NCI-H510A (cell line): ENCODE results near the gene BTBD6.
"Not testable (repeated sequence)": the region's sequence is repeated elsewhere in the genome, so short reads cannot be mapped to it uniquely, and the experiment has no call there.

ENCODE experiments used
- DNase-seq: peaks from one replicate; lab custom pipeline; 2025; lab: John Stamatoyannopoulos, UW

Gene BTBD6

GRCh38 chr14:105269405-105269804, 21.1 kb downstream of the BTBD6 start:
- DNase-seq: no peak

GRCh38 chr14:105271224-105271890, 23.0 kb downstream of the BTBD6 start:
- DNase-seq: no peak

GRCh38 chr14:105272623-105273022, 24.3 kb downstream of the BTBD6 start:
- DNase-seq: peak; percentile 71

- peak; percentile 69 for DNase-seq
These were observed 24.7 kb downstream of the BTBD6 start for GRCh38 chr14:105273062-105273461.

- DNase-seq: no peak
These were observed 26.3 kb downstream of the BTBD6 start for GRCh38 chr14:105274637-105275036.

- no peak for DNase-seq
These were observed 27.1 kb downstream of the BTBD6 start for GRCh38 chr14:105275267-105275946.

- not testable (repeated sequence) for DNase-seq
These were observed 29.1 kb downstream of the BTBD6 start for GRCh38 chr14:105277448-105277847.

GRCh38 chr14:105279642-105280361, 31.5 kb downstream of the BTBD6 start:
- DNase-seq: no peak

GRCh38 chr14:105280525-105280924, 32.2 kb downstream of the BTBD6 start:
- no peak for DNase-seq

- no peak for DNase-seq
These were observed 33.2 kb downstream of the BTBD6 start for GRCh38 chr14:105281371-105282097.

GRCh38 chr14:105282098-105282725, 33.9 kb downstream of the BTBD6 start:
- no peak for DNase-seq

- no peak for DNase-seq
These were observed 34.7 kb downstream of the BTBD6 start for GRCh38 chr14:105283028-105283427.

- no peak for DNase-seq
These were observed 35.6 kb downstream of the BTBD6 start for GRCh38 chr14:105283899-105284298.

- no peak for DNase-seq
These were observed 36.8 kb downstream of the BTBD6 start for GRCh38 chr14:105285174-105285573.

- DNase-seq: no peak
These were observed 38.4 kb downstream of the BTBD6 start for GRCh38 chr14:105286759-105287144.

GRCh38 chr14:105287249-105288102, 39.1 kb downstream of the BTBD6 start:
- DNase-seq: no peak

- not testable (repeated sequence) for DNase-seq
These were observed 40.6 kb downstream of the BTBD6 start for GRCh38 chr14:105288936-105289335.

GRCh38 chr14:105290621-105291346, 42.5 kb downstream of the BTBD6 start:
- no peak for DNase-seq

- no peak for DNase-seq
These were observed 44.7 kb downstream of the BTBD6 start for GRCh38 chr14:105292826-105293711.
